HG03342 (cell line): ENCODE data around the gene SOX13.
"Not testable (repeated sequence)": the region's sequence is repeated elsewhere in the genome, so short reads cannot be mapped to it uniquely, and the experiment has no call there.

ENCODE experiments used
- ATAC-seq: cut with Tn5 transposase; IDR thresholded peaks from one replicate; pipeline ENCODE4 v1.9.1; 2021; ENCODE audit warnings: mild to moderate bottlenecking, moderate library complexity; ENCODE audit not compliant: unreplicated experiment

Gene SOX13

DNA sequence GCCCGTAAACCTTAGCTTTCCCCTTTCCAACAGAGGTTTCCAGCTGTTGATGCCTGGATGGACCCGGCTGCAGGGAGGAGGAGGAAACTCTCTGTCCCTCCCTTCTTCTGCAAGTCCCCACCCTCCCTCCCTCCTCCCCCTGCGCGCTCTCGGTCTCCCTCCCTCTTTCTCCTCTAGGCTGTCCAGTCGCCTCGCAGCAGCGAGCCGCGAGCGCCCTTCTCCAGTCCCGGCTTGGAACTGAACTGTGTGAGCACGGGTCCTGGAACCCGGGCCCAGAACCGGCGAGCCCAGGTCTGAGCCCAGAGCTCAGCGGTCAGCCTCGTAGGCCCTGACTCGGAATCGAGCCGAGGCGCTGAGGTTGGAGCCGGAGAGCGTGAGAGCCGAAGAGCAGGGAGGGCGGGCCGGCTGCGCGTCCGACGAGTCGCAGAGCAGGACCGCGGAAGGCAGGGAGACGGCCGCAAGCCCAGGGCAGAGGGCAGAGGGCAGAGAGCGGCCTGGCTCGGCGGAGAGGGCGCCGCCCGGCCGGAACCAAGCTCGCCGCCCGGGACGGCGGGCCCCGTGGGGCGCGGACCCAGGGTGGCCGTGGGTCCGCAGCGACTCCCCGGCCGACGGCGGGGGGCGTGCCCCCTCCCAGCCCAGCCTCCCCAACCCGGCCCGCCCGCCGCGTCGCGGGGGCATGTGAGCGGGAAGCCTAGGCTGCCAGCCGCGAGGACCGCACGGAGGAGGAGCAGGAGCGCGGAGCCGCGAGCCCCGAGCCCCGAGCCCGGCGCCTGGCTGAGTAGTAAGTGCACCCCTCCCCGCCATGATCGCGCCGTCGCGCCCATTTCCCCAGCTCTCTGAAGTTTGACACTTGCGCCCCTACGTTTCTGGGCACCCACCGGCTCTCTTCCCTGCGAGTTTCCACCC is at the start of gene SOX13:
TSS of gene SOX13 (plus strand) at position 185 of the 906 bp plus-strand sequence. CDS start 39,801 bp downstream, outside the sequence.
- ATAC-seq = no peak

DNA sequence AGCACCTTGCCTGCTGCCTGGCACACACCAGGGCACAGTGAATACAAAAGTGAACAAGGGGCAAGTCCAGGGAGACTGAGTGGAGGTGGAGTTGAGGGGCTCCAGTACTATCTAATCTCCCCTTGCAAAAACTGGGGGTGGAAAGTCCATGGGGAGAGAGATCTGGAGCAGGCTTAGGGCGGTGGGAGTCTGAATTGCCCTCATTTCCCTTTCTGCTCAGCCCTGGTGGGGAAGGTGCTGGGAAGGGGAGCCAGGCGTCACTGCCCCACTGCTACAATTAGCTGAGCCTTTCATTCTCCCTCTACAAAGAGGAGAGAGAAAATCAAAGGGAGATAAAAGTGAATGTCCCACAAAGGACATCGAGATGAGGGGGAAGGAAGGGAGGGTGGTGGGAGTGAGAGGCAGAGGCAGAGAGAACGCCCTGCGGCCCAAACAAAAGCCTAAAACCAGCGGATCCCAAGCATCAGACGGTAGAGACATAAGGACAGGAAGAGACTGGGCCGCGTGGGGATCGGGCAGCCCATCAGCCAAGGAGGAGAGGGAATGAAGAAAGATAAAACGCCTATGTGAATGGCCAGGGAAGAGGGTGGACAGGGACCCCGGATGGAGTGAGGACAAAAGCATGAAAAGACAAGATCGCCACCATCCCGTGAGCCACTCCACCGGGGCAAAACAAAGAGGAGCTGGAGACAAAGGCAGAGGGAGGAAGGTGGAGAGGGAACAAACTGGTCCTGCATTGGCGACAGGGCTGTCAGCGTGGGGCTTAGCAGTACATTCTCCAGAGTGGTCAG is 46.8 kb upstream of the SOX13 start:
- no peak for ATAC-seq

DNA sequence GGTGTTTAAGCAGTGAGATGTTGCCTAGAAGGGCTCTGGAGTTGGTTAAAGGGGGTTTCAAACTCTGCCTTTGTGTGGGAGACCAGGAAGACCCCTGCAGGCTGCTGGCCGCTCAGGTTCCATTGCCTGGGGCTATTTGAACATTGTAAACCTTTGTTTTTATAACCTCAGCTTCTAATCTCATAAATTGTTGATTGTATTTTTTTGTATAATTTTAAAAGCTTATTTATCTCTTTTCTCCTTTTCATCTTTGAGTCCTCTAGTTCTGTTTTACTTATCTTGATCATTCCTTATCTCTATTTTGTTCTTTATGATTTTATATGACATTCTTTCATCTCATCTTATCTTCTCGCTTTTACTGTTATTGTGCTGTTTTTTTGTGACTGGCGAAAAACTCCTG is 45.5 kb upstream of the SOX13 start:
- no peak for ATAC-seq

DNA sequence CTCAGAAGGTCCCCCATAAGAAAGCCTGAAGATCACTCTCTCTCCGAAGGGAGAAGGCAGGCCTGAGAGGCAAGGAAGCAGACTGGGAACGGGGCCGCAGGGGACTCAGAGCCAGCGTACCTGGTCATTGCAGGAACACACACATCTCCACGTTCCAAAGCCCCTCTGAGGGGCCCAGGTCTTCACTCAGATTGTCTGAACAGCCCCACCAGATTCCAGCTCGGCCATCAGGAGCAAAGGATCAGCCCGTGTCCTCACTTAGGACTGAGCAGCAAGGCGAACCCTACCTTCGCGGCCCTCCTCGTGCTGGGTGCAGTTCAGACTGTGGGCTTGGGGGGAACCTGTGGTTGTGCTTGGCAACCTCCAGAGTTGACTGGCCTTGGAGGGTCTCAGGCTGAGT is 43.9 kb upstream of the SOX13 start:
- ATAC-seq = no peak

DNA sequence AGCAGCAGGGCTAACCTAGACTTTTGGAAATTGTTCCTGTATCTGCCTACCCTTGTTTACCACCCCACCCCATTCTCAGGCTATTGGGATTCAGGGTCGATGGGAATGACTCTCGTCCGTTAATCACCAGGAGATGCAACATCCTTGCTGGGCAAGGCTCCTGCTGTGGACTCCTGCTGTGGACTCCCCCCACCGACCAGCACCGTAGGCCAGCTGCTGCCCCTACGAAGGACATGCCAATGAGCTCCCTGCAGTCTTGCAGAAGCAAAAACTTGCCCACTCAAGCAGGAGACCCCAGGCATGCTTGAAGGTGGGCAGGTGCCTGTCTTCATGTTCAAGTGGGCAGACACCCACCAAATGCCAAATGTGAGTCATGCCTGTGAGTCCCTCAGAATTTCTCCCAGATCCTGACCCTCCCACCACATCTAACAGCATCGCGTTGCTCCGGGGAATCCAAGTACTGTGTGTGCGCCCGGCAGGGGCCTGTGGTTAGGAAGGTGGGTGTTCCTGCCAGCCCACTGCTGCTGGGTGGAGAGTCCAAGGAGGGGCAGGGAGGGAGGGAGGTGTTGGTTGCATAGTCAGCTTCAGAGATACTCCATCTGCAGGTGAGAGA is 41.7 kb upstream of the SOX13 start:
- ATAC-seq = no peak

DNA sequence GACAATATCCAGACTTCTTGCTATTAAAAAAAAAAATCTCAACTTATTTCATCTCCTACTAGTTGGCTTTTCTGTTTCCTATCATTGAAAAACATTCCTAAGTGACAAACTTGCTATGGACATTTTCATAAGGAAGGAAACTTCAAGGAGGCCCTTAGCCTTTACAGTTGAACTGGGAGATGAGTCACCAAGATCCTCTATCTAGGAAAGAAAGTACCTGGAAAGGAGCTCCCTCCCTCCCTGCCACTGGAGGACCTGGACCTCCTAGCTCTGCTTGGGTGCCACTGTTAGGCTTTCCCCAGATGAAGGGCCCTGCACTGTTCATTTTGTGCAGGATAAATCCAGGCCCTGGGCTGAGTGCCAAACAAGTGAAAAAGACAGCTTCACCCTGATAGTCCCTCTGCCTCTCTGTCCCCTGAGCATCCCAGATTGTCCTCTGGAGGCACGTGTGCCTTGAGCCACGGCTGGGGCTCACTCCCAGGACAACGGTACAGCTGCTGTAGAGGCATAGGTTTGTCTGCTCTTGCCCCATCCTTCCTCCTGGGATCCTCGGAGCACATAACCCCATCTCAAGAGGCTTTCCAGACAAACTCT is 40.2 kb upstream of the SOX13 start:
- no peak for ATAC-seq

DNA sequence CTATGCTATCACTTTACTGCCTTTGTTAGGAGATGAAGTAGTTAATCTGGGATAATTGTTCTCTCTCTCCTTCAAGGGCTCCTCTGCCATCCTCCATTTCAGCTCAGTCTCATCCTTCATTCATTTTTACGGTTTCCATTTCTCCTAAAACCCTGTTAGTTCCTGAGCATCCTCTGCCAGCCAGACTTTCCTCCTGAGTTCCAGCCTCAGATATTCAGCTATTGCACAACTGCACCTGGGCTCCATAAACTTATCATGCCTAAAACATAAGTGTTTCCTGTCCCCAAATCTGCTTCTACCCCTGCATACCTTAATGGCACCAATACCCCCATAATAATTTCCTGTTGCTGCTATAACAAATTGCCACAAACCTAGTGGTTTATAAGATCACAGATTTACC is 39.6 kb upstream of the SOX13 start:
- no peak for ATAC-seq

DNA sequence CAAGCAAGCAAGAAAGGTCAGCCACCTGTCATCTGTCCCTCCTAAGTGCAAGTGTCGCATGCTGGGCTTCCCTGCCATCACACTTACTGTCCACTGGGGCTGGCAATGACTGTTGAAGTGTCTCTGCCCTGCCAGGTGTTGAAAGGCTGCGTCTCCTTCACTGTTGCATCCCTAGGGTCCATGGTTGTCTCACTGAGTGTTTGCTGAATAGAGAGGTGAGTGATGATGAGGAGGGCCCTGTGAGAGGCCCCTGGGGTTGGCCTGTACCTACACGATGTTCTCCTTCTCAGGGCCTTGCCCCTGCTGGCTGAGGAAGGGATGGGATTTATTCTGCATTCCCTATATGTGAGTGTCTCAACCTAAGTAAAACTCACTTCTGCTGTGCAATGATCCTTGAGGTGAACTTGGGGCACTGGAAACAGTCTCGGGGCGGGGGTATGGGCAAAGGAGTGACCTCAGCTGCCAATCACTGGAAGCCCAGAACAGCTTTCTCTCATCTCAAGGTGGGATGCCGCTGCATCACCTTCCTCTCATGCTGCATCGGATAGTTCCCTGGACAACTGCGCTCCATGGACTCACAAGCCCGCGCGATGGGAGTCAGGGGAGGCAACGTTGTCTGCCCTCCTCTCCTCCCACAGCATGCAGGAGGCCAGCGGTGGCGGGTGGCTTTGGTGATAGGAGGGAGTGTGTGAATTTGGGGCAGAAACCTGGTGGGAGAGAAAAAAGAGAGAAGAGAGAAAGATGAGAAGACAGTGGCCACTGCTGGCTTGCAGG is 35.8 kb upstream of the SOX13 start:
- no peak for ATAC-seq

DNA sequence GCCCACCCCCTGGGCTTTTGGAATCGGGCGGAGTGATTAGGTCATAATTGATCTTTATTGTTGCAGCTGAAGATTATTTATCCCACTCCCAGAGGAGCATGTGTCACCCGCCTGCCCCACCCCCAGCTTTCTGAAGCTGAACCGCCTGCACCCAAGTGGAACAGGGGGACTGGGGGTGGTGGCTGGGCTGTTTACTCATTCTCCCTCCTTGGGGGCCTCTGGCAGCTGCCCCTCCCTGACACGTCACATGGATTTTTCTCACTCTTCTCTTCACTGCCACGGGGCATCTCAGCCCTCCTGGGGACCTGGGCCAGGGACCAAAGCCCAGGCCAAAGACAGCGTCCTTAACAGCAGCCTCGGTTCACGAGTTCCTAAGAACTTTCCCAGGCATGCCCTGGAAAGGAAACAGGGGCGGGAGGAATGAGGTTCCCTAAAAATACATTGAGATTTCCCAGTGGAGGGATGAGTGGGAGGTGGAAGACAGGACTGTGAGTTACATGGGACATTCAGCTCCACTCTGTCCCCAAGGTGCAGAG is 31.6 kb upstream of the SOX13 start:
- ATAC-seq = no peak

DNA sequence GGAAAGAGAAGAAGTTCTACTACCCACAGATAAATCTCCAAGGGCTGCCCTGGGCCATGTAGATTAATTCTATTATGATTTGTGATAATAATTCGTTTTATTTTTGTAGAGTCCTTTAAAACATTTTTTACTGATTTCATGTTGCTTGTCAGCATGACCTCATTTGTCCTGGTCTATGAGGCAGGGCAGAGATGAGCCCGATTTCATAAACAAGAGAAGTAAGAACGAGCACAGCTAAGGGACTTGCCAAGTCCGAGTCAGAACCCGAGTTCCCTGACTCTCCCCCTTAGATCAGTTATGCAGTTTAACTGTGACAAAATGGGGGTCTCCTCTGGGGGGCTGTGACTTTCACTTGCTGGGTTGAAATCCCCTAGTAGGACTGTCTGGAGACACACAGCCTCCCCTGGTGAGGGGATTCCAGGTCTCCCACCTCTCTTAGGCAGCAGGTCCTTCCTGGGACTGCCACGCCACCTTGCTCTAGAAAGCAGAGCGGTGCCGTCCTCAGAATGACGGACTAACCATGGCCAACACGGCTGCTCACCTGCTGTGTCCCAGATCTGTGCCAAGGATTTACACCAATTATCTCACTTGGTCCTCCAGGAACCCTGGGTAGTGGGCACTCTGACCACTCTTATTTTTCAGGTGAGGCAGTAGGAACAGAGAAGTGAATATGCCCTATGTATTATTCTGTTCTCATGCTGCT is 31.0 kb upstream of the SOX13 start:
- ATAC-seq = no peak

DNA sequence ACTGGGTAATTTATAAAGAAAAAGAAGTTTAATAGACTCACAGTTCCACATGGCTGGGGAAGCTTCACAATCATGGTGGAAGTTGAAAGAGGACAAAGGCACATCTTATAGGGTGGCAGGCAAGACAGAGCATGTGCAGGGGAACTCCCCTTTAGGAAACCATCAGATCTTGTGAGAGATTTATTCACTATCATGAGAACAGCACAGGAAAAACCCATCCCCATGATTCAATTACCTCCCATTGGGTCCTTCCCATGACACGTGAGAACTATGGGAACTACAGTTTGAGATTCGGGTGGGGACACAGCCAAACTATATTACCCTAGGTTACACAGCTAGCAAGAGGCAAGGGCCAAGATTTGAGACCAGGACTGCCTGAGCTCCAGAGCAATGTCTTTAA is 30.4 kb upstream of the SOX13 start:
- ATAC-seq = no peak

DNA sequence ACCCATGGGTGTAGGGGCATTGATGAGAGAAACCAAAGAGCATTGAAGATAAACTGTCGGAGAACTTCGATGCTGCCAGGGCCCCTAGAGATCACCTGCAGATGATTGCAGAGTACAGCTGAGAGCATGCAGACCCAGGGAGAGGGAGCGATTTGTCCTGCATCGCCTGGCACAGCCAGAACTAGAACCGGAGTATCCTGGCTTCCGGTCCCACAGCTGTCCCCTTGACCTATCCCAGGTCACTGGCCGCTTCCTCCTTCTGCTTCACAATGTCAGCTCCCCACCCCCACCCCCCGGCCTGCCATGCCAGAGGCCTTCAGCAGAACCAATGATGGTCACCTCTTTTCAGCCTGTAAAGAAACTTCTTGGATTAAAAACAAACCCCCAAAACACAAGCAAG is 29.2 kb upstream of the SOX13 start:
- no peak for ATAC-seq

DNA sequence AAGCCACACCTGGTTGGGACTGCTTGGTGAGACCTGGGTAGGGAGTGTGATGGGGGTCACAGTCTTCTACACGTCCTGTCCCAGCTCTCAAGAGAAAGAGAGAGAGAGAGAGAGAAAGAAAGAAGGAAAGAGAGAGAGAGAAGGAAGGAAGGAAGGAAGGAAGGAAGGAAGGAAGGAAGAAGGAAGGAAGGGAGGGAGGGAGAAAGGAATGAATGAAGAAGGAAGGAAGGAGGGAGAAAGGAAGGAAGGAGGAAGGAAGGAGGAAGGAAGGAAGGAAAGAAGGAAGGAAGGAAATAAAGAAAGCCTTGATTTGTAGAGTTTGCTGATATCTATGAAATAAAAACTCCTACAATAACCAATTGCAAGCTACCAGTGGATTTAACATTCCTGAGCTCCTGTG is 28.5 kb upstream of the SOX13 start:
- no peak for ATAC-seq

DNA sequence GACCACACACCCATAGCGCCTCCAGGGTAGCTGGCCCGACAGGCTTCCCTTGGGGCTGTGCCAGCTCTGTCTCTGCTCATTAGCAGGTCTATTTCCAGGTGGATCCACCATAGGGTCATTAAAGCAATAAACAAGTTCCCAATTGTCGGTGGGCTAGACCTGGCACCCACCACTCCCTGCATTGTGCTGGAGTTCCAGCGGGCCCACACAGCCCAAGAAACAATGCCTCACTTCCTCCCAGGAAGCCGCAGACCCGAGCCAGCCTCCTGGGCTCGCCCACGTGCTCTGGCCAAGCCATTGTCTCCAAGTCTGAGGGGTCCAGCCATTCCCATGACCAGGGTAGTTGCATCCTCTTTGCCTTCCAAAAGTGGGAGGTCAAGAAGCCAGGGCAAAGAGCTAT is 27.5 kb upstream of the SOX13 start:
- ATAC-seq = no peak

DNA sequence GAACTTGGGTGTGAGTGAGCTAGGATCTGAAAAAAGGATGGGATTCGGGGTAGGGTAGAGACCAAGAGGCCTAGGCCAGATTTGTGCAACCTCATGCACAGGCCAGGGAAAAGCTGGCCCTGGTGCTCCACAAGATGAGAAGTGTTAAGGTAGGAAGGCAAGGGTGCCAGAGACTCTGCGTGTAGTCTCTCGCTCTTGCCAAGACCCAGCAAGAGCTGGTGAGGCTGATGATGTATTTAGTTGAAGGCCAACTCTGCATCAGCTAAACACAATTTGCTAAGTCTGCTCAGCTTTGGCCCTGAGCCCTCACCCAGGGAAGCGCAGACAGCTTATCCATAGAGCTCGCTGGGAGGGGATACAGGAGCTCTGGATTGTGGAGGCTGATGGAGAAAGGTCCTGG is 26.6 kb upstream of the SOX13 start:
- no peak for ATAC-seq

DNA sequence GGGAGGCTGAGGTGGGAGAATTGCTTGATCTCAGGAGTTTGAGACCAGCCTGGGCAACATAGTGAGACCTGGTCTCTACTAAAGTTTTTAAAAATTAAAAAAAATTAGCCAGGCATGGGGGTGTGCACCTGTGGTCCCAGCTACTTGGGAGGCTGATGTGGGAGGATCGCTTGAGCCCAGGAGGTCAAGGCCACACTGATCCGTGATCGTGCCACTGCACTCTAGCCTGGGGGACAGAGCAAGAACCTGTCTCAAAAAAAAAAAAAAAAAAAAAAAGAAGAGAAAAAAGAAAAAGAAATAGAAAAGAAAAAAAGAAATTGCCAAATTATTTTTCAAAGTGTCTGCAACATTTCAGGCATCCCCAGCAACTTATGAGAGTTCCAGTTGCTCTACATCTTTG is 24.1 kb upstream of the SOX13 start:
- ATAC-seq = not testable (repeated sequence)

DNA sequence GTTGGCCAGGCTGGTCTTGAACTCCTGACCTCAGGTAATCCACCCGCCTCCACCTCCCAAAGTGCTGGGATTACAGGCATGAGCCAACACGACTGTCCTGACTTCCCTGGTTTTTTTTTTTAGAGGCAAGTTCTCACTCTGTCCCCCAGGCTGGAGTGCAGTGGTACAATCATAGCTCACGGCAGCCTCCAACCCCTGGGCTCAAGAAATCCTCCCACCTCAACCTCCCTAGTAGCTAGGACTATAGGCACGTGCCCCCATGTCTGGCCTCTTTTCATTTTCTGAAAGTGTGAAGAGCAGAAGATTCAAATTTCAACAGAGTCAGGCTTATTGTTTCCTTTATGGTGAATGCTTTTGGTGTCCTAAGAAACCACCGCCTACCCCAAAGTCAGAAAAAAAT is 21.7 kb upstream of the SOX13 start:
- ATAC-seq = no peak

DNA sequence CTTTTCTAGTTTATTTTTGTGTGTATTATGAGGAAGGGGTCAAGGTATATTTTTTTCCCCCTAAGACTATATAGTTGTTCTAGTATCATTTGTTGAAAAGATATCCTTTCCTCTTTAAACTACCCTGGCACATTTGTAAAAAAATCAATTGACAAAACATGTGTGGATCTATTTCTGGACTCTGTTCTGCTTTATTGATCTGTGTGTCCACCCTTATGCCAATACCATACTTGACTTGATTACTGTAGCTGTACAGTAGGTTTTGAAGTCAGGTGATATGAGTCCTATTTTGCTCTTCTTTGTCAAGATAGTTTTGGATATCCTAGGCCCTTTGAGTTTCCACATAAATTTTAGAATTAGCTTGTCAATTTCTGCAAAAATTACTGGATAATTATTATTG is 21.2 kb upstream of the SOX13 start:
- ATAC-seq = no peak

DNA sequence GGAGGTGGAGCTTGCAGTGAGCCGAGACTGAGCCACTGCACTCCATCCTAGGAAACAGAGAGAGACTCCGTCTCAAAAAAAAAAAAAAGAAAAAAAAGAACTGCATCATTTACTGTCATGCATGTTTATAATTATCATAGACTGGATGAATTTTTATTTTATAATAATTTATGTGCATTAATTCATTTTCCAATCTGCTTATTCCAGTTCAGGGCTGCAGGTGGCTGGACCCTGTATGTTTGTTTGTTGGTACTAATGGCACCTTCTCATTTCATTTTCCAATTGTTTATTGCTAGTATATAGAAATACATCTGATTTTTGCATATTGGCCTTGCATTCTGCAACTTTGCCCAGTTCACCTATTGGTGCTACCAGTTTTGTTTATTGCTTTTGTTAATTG is 19.0 kb upstream of the SOX13 start:
- ATAC-seq = no peak

DNA sequence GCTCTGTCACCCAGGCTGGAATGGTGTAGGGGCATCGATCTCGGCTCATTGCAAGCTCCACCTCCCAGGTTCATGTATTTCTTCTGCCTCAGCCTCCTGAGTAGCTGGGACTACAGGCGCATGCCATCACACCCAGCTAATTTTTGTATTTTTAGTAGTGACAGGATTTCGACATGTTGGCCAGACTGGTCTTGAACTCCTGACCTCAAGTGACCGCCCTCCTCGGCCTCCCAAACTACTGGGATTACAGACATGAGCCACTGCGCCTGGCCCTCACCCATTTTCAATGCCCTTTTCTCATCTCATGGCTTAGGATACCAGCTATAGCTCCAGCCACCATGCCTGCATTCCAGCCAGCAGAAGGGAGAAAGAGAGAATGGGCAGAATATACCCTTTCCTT is 12.9 kb upstream of the SOX13 start:
- no peak for ATAC-seq
